Measurements from ENCODE around the gene UTS2R.

DNA sequence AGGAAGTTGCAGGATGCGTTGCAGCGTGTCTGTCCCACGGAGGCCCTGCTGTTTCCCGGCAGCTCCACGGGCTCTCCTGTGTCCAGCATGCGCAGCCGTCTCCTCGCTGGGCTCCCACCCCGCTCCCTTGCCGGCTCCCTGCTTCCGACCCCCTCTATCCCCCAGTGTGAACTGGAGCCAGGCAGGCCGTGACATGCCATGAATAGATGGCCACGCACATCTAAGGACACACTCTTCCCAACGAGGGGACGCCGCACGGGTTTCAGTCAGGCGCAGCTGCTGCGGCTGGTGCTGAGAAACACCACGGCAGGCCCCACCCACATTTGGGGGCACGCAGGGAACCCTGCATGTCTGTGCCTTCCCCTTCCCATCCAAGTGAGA is 37.4 kb downstream of the UTS2R start:
- TF ChIP-seq CTCF (conservative IDR thresholded peaks at IDR 0.05 in 1 of 2, IDR thresholded peaks at IDR 0.05 in 1 of 2; ENCODE audit: extremely low read depth in 1 of 2, insufficient read depth in 1 of 2, low read depth in 1 of 2, low read length in 2 of 2) (no peak), EZH2 (IDR thresholded peaks at IDR 0.05; ENCODE audit: borderline replicate concordance, low read length) (no peak)
